HG03354 (cell line): ENCODE data around the gene PPHLN1.

ENCODE experiments used
- ATAC-seq: cut with Tn5 transposase; IDR thresholded peaks from one replicate; pipeline ENCODE4 v1.9.1; 2021; ENCODE audit warnings: mild to moderate bottlenecking; ENCODE audit not compliant: unreplicated experiment, poor library complexity, severe bottlenecking

The PPHLN1 gene

DNA sequence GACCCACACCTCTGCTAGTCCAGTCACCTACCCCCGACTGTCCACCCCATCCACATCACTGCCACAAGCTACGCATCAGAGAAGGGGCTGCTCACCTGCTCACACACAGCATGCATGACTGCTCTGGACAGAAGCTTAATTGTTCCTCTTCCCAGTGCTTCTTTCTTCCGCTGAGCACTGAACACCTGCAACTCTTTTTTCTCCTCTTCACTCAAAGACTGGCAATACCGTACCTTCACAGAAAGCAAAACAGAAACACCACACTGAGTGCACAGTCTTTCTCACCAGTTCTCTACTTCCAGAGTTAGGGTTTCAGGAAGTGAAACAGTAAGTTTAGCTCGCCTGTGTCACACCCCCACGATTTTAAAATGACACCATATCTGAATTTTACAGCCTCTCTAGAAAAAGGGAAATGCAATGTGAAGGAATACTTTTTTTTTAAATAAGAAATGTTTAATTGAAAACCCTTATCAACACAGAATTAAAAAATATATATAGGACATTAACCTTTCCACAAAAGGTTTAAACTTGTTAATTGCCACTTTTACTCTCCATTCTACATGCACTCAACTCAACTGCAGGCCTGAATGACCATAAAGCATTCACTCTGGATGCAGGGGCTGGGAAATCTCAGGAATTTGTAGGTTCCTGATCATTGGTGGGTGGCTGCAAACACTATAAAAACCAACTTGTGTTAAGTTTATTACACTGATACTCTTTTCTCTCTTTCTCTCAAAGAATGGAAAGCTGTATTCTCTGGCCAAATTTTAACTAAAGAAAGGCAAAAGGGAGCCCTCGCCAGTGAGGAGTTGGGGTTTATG is 143.6 kb downstream of the PPHLN1 start:
- ATAC-seq = peak; percentile 96

DNA sequence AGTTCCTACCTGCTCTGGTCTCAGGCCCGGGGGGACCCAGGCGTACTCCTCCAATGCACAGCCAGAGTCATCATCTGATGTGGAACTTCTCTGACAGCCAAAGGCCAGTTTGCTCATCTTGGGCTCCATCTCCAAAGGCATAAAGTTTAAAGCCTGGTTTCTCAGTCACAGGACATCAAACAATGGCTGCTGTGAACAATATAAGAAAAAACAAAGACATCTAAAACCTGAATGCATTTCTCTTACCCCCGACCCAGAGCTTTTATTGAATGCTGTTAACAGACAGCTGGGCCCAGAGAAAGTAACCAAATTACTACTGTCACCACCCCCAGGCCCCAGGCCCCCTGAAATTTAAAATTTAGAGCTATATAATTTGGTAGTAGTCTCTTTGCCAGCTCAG is 146.4 kb downstream of the PPHLN1 start:
- no peak for ATAC-seq

GRCh38 chr12:42473130-42473529 is 147.2 kb downstream of the PPHLN1 start:
- no peak for ATAC-seq

- no peak for ATAC-seq
These were observed 147.6 kb downstream of the PPHLN1 start for GRCh38 chr12:42473561-42473960.

DNA sequence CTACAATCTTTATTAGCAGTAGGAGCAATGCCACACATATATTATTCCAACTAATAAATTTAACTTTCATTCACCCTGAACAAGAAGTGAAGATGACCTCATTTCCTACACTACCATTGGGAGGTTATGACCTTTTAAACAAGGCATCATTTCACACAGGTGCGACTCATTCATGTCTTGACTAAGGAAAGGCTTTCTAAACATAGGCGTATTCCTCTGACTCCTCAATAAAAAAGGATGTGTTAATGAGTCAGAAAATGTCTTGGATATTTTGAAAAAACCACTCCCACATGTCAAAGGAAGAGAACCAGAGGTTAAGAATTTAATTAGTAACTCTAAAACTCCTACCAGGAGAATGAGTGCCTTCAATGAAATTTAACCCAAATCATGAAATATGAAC is 148.4 kb downstream of the PPHLN1 start:
- ATAC-seq = no peak

DNA sequence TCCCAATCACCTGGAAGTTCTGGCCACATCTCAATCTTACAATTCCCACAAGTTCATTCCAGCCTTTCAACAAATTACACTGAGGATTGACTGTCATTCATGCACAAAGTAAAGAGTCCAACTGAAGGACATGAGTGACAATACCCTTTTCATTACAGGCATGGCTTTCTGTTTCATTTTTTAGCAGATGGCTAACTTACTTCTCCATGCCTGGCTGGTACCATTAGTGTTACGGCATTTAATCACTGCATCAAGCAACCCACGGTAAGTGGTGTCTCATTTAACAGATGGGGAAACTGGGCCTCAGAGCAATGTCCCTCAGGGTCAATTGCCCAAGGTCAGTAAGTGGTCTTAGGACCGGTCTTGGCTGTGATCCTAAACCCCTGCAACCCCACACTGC is 149.1 kb downstream of the PPHLN1 start:
- no peak for ATAC-seq

GRCh38 chr12:42477941-42478340 is 152.0 kb downstream of the PPHLN1 start:
- no peak for ATAC-seq

DNA sequence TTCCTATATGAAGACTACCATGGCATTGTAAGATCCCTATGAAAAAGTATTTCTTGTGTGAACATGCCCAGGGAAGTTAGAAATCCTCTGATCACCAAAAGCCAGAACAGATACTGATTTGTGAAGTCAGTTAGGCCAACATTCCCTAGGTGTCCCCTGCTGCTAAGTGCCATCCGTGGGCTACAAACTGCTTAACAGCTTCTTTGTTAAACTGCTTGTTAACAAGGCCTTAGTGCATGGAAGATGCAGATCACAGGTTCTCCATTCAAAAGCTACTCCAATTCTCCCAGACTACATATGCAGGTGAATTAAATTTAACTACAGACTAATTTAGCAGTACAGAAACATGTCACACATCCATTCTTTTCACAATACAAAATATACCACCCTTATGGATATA is 155.4 kb downstream of the PPHLN1 start:
- no peak for ATAC-seq

GRCh38 chr12:42482041-42482747 is 156.2 kb downstream of the PPHLN1 start:
- ATAC-seq = no peak

- ATAC-seq = peak; percentile 82
These were observed 157.0 kb downstream of the PPHLN1 start for GRCh38 chr12:42482748-42483520.

DNA sequence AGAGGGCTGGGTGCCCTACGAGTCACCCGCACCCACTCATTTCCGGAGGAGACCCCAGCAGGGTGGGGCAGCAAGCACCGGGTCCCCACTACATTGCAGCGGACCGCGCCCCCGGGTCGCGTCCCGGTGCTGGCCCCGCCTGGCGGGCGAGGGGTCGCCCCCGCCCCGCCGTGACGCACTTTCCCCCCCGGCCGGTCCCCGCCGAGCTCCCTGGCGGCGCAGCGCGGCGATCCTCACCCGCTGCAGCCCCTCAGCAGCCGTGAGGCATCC is 157.5 kb downstream of the PPHLN1 start:
- peak; percentile 39 for ATAC-seq

DNA sequence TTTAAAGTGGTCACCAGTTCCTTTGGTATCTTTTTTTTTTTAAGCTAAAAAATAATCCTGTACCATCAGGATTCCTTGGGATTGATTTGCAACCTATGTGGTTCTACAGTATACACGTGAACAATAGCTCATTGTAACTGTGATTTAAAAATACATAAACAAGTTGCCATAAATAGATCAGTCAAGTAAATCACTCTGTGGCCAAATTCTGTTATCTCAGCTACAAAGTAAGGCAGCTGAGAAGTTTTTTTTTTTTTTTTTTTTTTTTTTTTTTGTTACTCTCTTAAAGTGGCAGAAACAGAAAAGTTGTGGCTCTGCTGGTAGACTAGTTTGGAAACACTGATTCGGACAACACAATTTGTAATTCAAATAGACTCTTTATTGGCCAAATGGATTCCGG is 159.0 kb downstream of the PPHLN1 start:
- no peak for ATAC-seq

DNA sequence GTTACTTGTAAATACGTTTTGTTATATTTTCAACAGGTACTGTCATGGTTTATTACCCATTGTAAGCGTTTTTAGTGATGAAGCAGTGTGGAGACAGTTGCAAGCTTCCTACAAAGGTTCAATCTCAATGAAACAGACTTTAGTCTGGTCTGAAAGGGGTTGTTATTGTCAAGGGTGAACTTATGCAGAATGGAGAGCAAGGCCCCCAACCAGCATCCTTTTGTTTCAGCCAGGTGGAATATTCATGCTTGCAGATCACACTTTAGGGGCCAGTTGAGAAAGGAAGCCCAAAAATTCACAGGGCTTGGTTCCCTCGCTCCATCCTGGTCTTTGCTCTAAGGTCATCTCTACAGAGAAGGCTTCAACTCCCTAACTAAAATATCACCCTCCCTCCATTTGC is 159.9 kb downstream of the PPHLN1 start:
- no peak for ATAC-seq

GRCh38 chr12:42486407-42486806 is 160.4 kb downstream of the PPHLN1 start:
- no peak for ATAC-seq

- ATAC-seq = no peak
These were observed 164.4 kb downstream of the PPHLN1 start for GRCh38 chr12:42490261-42490842.
